Glomerular visceral epithelial cell (primary cell): ENCODE data around the gene LRP1.

ENCODE experiments used
- DNase-seq: peaks from one replicate; pipeline ENCODE4 v3.0.0-alpha.2; 2016; ENCODE audit errors: extremely low spot score

LRP1 gene

DNA sequence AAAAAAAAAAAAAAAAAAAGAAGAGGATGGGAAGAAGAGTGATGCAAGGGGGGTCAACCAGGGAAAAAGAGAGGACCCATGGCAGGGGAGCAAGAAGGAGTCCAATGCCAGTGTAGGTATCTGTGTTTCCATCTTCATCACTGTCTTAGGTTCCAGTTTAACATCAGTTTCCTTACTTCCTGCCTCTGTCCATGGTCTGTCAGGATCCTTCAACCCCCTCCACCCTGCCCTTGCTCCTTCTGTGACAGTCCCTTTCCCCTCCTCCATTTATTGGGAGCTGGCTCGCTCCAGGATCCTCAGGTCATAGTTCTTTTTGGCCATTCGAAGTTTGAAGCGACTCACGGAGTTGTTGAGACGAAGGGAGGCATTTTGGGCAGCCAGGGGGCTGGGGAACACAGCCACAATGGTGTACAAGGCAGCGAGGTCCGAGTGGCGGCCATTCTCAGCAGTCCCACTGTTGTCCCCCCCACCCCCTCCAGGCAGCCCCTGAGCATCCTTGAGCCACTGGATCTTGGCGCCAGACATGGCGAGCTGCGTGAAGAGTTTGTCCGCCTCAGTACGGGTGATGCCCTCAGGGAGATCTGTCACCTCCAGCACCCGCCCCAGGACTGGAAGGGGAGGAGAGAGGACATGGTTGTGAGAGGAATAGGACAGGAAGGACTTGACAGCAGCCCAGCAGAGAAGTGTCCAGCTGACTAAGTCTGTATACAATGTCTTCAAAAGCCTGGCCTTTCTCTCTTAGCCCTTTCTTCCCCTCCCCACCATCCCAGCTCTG is 126.4 kb downstream of the LRP1 start:
- DNase-seq = no peak

DNA sequence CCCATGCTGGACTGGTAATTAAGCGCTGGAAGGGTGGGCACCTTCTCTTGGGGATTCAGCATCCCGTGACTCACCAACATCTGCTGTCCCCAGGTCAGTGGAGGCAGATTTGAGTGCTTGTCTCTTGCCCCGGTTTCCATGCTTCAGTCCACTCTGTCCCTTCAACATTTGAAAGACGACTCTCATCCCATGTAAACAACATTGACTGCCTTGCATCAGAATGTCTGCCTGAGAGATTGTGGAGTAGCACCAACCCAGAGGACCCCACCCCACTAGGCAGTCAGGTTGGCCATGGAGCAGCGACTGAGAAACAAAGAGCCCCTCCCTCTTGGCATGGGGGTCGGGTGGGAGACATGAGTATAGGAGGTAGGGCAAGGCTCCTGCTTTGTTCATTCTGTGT is 127.6 kb downstream of the LRP1 start:
- no peak for DNase-seq

DNA sequence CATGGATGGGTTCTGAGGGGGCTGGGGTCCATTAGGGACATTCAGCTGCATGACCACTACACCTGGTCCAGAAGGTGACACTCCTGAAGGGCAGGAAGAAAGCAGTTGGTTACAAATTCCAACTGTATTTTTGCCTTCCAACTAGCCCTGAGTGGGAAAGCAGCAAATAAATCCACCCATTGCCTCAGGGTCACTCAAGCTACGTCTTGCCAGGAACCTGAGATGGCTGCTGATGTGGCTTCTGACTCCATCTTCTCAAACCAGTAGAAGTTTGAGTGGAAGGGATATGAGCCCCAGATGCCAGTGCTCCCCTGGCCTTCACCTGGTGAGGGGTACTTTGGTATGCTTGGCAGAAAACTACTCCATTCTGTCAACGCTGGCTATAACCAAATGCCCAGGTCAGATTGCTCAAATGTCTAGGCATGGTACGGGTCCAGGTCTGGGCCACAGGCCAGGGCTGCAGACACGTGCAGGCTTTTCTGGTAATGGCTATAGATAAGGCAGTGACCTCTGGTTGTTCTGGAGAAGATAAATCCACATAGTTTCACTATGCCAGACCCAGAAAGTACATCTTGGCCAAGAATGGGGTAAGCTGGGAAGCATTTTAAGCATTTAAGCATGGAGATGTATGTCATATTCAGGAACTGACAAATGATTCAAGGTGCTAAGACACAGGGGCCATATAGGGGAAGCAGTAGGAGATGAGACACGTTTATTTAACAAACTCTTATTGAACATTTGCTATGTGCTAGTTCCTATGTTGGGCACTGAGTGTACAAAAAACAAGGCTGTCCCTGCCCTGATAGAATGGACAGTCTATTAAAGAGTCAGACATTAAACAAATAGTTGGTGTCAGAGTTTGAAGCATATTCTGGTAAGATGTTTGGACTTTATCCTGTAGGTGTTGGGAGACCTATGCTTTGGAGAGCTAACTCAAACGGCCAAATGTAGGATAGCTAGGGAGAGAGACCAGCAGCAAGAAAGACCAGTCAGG is 131.0 kb downstream of the LRP1 start:
- no peak for DNase-seq

DNA sequence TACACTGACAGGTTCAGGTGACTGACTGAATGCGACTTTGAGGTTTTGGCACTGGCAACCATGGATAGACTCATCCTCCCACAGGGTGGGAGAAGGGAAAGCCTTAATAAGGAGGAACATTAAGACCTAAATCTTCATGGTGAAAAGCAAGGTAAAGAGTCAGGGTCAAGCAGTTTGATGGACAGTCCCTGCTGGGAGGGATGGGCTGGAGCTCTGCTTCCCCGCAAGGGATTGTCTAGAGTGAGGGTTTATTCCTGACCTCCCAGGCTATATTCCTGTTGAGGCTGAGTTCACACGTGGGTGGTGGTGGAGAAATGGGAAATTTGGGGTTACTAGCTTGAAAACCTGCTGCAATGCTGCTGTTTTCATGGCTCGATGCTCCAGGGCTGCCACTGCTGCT is 132.1 kb downstream of the LRP1 start:
- DNase-seq = no peak

DNA sequence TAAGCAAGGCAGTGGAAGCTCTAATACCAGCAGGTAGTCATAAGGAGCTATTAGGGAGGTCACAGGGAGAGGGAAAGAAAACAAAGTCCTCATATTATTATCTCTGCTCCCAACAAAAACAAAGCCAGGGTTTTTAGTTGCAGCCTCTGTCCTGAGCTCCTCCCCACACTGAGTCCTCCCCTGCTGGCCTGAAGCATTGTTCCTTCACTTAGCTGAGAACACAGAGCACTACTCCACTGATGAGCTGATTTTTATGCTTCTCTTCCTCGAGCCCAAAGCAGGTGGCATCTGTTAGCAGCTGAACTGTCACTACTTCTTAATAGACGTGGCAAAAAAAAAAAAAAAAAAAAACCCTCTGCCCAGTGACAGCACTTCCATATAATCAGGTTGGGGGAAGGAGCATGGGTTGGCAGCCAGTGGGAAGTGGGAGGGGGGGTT is 133.2 kb downstream of the LRP1 start:
- DNase-seq = no peak

DNA sequence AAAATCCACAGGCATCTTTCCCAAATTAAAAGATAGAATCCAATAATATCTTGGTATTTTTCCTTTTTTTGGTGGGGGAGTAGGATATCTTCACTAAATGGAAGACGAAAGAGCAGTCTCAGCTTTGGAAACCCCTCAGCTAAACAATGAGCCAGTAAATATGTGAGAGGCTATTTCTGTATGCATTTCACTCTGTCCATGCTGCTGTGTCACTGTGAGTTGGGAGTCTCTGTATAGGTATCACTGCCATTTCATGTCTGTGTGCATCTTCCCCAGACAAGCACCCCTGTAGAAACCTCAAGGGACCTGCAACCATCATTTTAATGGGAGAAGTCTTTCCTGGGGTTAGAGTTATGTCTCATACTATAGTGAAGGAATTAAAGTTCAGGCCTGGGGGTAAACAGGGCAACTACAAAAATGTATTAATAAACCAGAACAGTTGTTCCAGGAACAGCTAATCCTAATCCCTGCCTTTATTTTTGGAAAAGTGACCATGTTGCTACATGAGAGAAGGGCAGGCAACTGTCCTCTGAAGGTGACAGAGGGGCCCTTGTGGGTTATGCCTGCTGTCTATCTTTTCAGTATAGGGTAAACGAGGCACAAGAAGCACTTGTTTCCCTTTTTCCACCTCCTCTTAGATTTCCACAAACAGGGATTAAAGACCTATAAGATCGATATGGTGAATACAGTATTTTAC is 134.0 kb downstream of the LRP1 start:
- DNase-seq = no peak
